DOHH2 (cell line): ENCODE measurements around the gene ZNF610.

Source experiments
- H3F3A ChIP-seq: fragments of 200-600 bp; sonication (generic), shearing (Covaris generic); 2 replicates; pipeline ENCODE4 v1.6.0; 2016; ENCODE audit warnings: antibody characterized with exemption, mild to moderate bottlenecking; ENCODE audit not compliant: control insufficient read depth, insufficient read depth
- H3K27ac ChIP-seq: fragments of 200-600 bp; sonication (generic); 2 replicates; pipeline ENCODE4 v1.5.1; 2014; ENCODE audit warnings: low read depth, mild to moderate bottlenecking, low read length, moderate library complexity
- H3K27me3 ChIP-seq: fragments of 200-600 bp; sonication (generic); 2 replicates; pipeline ENCODE4 v1.6.1; 2014; ENCODE audit warnings: mild to moderate bottlenecking, low read length, mixed read lengths; ENCODE audit not compliant: control insufficient read depth
- H3K36me3 ChIP-seq: fragments of 200-600 bp; sonication (generic); 2 replicates; pipeline ENCODE4 v1.6.1; 2014; ENCODE audit warnings: mild to moderate bottlenecking, low read length, moderate library complexity, mixed read lengths; ENCODE audit not compliant: control insufficient read depth
- H3K4me1 ChIP-seq: fragments of 200-600 bp; sonication (generic); 2 replicates; pipeline ENCODE4 v1.6.1; 2014; ENCODE audit warnings: mild to moderate bottlenecking, low read length, mixed read lengths; ENCODE audit not compliant: control insufficient read depth
- H3K4me2 ChIP-seq: fragments of 200-600 bp; sonication (generic); 2 replicates; pipeline ENCODE4 v1.6.0; 2014; ENCODE audit warnings: mild to moderate bottlenecking, low read length, moderate library complexity
- H3K4me3 ChIP-seq: fragments of 200-600 bp; sonication (generic); 2 replicates; pipeline ENCODE4 v1.5.1; 2014; ENCODE audit warnings: mild to moderate bottlenecking, low read length, mixed read lengths
- H3K79me2 ChIP-seq: fragments of 200-600 bp; sonication (generic); 2 replicates; pipeline ENCODE4 v1.6.1; 2014; ENCODE audit warnings: mild to moderate bottlenecking, low read length, mixed read lengths; ENCODE audit not compliant: control insufficient read depth
- H3K9me2 ChIP-seq: fragments of 200-600 bp; sonication (generic); replicated peaks from 2 replicates; pipeline ENCODE4 v1.6.1; 2014; ENCODE audit warnings: mild to moderate bottlenecking, low read length, mixed read lengths; ENCODE audit not compliant: control insufficient read depth
- H3K9me3 ChIP-seq: fragments of 200-600 bp; sonication (generic); 2 replicates; pipeline ENCODE4 v1.6.1; 2014; ENCODE audit warnings: antibody characterized with exemption, low read length, mixed read lengths; ENCODE audit not compliant: control insufficient read depth, insufficient read depth
- H4K20me1 ChIP-seq: fragments of 200-600 bp; sonication (generic); 2 replicates; pipeline ENCODE4 v1.6.0; 2014; ENCODE audit warnings: low read depth, mild to moderate bottlenecking, antibody characterized with exemption, low read length, moderate library complexity; ENCODE audit not compliant: control insufficient read depth, insufficient read depth
- EZH2phosphoT487 ChIP-seq: fragments of 200-600 bp; sonication (generic); IDR thresholded peaks from 2 replicates; pipeline ENCODE4 v1.6.1; 2017; ENCODE audit warnings: borderline replicate concordance, mild to moderate bottlenecking, antibody characterized with exemption, low read length, moderate library complexity, mixed read lengths
- TF ChIP-seq, protein P1 (sequence below): fragments of 200-600 bp; sonication (generic); IDR thresholded peaks from one replicate; pipeline ENCODE4 v1.5.1; 2014; ENCODE audit warnings: antibody characterized with exemption, mild to moderate bottlenecking, low read depth, low read length; ENCODE audit not compliant: poor library complexity, severe bottlenecking

The ZNF610 gene

DNA sequence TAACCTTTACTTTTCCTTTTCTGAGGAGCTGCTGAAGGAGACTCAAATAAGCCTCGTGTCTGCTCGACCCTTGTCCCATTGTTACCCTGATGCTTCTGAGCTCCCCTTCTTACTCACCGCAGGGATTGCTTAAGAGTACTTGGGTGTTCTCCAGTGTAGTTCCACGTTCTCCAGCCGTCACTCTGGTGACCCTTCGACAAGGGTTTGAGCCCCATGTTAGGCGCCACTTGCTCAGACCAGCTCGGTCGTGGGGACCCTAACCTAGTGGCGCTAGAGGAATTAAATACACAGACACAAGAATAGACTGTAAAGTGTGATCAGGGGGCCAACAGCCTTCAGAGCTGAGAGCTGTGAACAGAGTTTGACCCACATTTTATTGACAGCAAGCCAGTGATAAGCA is 28.8 kb upstream of the ZNF610 start:
- no peak overlapping the region for H3K4me3 ChIP-seq
- no peaks in the 10 kb centered on the region for H4K20me1 ChIP-seq
- no peaks in the 10 kb centered on the region for H3F3A ChIP-seq
- H3K27me3 ChIP-seq: no peaks in the 10 kb centered on the region
- no peak overlapping the region for H3K4me2 ChIP-seq
- peaks cover 48% of the 10 kb centered on the region for H3K9me3 ChIP-seq
- H3K79me2 ChIP-seq: peaks cover 10% of the 10 kb centered on the region
- H3K36me3 ChIP-seq: peaks cover 84% of the 10 kb centered on the region
- H3K27ac ChIP-seq: no peak overlapping the region
- no peaks in the 10 kb centered on the region for H3K9me2 ChIP-seq
- no peaks in the 10 kb centered on the region for H3K4me1 ChIP-seq
- no peak for TF ChIP-seq EZH2phosphoT487
- TF ChIP-seq, protein P1, sequence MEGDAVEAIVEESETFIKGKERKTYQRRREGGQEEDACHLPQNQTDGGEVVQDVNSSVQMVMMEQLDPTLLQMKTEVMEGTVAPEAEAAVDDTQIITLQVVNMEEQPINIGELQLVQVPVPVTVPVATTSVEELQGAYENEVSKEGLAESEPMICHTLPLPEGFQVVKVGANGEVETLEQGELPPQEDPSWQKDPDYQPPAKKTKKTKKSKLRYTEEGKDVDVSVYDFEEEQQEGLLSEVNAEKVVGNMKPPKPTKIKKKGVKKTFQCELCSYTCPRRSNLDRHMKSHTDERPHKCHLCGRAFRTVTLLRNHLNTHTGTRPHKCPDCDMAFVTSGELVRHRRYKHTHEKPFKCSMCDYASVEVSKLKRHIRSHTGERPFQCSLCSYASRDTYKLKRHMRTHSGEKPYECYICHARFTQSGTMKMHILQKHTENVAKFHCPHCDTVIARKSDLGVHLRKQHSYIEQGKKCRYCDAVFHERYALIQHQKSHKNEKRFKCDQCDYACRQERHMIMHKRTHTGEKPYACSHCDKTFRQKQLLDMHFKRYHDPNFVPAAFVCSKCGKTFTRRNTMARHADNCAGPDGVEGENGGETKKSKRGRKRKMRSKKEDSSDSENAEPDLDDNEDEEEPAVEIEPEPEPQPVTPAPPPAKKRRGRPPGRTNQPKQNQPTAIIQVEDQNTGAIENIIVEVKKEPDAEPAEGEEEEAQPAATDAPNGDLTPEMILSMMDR: no peak

DNA sequence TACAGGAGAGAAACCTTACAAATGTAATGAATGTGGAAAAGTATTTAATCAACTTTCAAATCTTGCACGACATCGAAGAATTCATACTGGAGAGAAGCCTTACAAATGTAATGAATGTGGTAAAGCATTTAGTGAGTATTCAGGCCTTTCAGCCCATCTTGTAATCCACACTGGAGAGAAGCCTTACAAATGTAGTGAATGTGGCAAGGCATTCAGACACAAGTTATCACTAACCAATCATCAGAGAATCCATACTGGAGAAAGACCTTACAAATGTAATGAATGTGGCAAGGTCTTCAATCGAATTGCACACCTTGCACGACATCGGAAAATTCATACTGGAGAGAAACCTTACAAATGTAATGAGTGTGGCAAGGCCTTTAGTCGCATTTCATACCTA is 13.6 kb upstream of the ZNF610 start:
- H3K9me2 ChIP-seq: no peaks in the 10 kb centered on the region
- H3K4me1 ChIP-seq: no peaks in the 10 kb centered on the region
- H3K27ac ChIP-seq: no peak overlapping the region
- H3K4me2 ChIP-seq: no peak overlapping the region
- H3K79me2 ChIP-seq: no peaks in the 10 kb centered on the region
- peaks cover 69% of the 10 kb centered on the region for H3K9me3 ChIP-seq
- TF ChIP-seq EZH2phosphoT487: no peak
- TF ChIP-seq, protein P1: no peak
- H3F3A ChIP-seq: no peaks in the 10 kb centered on the region
- H3K4me3 ChIP-seq: no peak overlapping the region
- H3K27me3 ChIP-seq: no peaks in the 10 kb centered on the region
- H4K20me1 ChIP-seq: no peaks in the 10 kb centered on the region
- peaks cover 69% of the 10 kb centered on the region for H3K36me3 ChIP-seq

DNA sequence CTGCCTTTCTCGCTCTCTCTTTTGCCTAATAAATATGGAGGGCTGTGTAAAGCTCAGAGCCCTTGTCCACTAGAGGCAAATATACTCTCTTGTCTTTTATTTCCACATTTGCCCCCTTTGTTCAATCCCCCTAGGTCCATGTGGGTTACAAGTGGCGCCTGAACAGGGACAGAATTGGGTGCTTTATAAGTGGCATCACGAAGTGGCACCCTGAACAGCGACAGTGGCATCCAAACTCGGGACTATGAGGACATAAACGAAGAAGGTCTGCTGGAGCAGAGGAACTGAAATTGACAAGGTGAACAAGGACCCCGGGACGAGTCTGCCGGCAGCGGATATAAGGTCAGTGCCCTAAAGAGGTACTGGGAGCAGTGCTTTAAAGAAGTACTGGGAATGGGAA is 4.3 kb upstream of the ZNF610 start:
- Histone ChIP-seq H3K27ac (no peak overlapping the region), H3K27me3 (no peaks in the 10 kb centered on the region), H3K4me3 (no peak overlapping the region), H3K9me2 (no peaks in the 10 kb centered on the region), H4K20me1 (no peaks in the 10 kb centered on the region), H3K79me2 (no peaks in the 10 kb centered on the region), H3K9me3 (peaks cover 19% of the 10 kb centered on the region; the same call in 1 of the 2 replicates), H3K4me2 (no peak overlapping the region), H3F3A (no peaks in the 10 kb centered on the region), H3K36me3 (no peaks in the 10 kb centered on the region), H3K4me1 (no peaks in the 10 kb centered on the region)
- TF ChIP-seq EZH2phosphoT487: no peak
- TF ChIP-seq, protein P1: no peak

DNA sequence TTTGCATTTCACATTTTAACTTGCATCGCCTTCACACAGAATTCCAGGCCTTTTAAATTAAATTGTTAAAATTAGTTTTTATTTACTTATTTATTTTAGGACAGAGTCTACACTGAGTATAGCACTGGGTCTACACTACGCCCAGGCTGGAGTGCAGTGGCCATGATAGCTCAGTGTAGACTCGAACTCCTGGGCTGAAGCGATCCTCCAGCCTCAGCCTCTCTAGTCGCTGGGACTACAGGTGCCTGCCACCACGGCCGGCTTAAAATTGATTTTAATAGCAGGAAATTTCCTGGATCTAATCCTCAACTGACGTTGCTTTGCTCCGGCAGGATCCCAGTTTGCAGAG is 301 bp upstream of the ZNF610 start:
- Histone ChIP-seq H3K27me3 (no peaks in the 10 kb centered on the region), H3K4me1 (no peaks in the 10 kb centered on the region), H3K4me3 (no peak overlapping the region), H3K36me3 (no peaks in the 10 kb centered on the region), H3K4me2 (no peak overlapping the region), H4K20me1 (no peaks in the 10 kb centered on the region), H3K9me2 (no peaks in the 10 kb centered on the region), H3K27ac (no peak overlapping the region), H3K9me3 (peaks cover 17% of the 10 kb centered on the region; the same call in 1 of the 2 replicates), H3K79me2 (no peaks in the 10 kb centered on the region), H3F3A (no peaks in the 10 kb centered on the region)
- TF ChIP-seq, protein P1: no peak
- TF ChIP-seq EZH2phosphoT487: no peak
